Gastrocnemius medialis (tissue), 4 donors: Measurements from ENCODE around the gene RAPGEF1. TPM values are rescaled to one million over a fixed set of nuclear protein-coding genes. Genes with fewer than 3 reads are reported as not detected.
A peak's percentile ranks its signal among the peaks of the same experiment; 100 is the strongest.

Source experiments
- ATAC-seq, 2 donors: fragments of 150-250 bp; one replicate each; pipeline ENCODE4 v1.9.1; 2016
- DNase-seq, 2 donors: peaks; one replicate each; pipeline ENCODE4 v3.0.0-alpha.2; 2019
- H3K27ac ChIP-seq, 4 donors: fragments of 200-600 bp; sonication (generic); 1 replicate in 1 of 4; 2 replicates in 3 of 4; pipeline ENCODE4 v1.5.1; 2016 to 2018; ENCODE audit warnings: mild to moderate bottlenecking in 2 of 4, moderate library complexity in 1 of 4
- H3K27me3 ChIP-seq, 3 donors: fragments of 200-600 bp; sonication (generic) in 2 of 3; 1 replicate in 1 of 3; 2 replicates in 2 of 3; pipeline versions ENCODE4 v1.5.1 to v1.6.0; 2016 to 2019; ENCODE audit warnings: mild to moderate bottlenecking in 1 of 3, moderate library complexity in 1 of 3
- H3K36me3 ChIP-seq, 2 donors: fragments of 200-600 bp; sonication (generic) in 1 of 2; one replicate each; pipeline ENCODE4 v1.5.1; 2017 to 2018
- H3K4me1 ChIP-seq, 2 donors: fragments of 200-600 bp; sonication (generic) in 1 of 2; one replicate each; pipeline ENCODE4 v1.5.1; 2016 to 2017; ENCODE audit warnings: mild to moderate bottlenecking in 2 of 2
- H3K4me3 ChIP-seq, 4 donors: fragments of 200-600 bp; sonication (generic) in 3 of 4; 1 replicate in 1 of 4; 2 replicates in 3 of 4; pipeline ENCODE4 v1.5.1; 2016 to 2019; ENCODE audit warnings: mild to moderate bottlenecking in 2 of 4
- H3K9me3 ChIP-seq, 3 donors: fragments of 200-600 bp; sonication (generic) in 2 of 3; 1 replicate in 1 of 3; 2 replicates in 2 of 3; pipeline ENCODE4 v1.5.1; 2016 to 2019
- POLR2A ChIP-seq, 2 donors: fragments of 450-650 bp; IDR thresholded peaks; one replicate each; pipeline ENCODE4 v1.6.1; 2017; ENCODE audit warnings: antibody characterized with exemption in 2 of 2, mild to moderate bottlenecking in 2 of 2, moderate library complexity in 2 of 2
- in situ Hi-C, 4 donors: fragments of 200-750 bp; cut with MboI; loops; one replicate each; pipeline versions ENCODE4 v1.15.0 to v1.8.0; 2017; ENCODE audit warnings: low sequenced_read_pairs in 4 of 4
- intact Hi-C: fragments of 100-400 bp; cut with DNase I; formaldehyde crosslinking; loops from one replicate; pipeline ENCODE4 v1.15.1; 2023; ENCODE audit warnings: low total_unique reads
- total RNA-seq, 4 donors: library from RNA; depleted of rRNA; stranded (reverse); fragments of >200 nt; gene quantifications; one replicate each; pipeline versions ENCODE4 v1.1.0 to v1.2.3, GENCODE V29; 2016
- TF ChIP-seq, protein P1 (sequence below), 5 experiments: fragments of 450-650 bp in 3 of 5; fragments of 200-600 bp in 2 of 5; sonication (generic) in 2 of 5; IDR thresholded peaks in 4 of 5; conservative IDR thresholded peaks in 1 of 5; 1 replicate in 4 of 5; 2 replicates in 1 of 5; pipeline ENCODE4 v1.5.1; 2016 to 2019; ENCODE audit warnings: antibody characterized with exemption in 5 of 5, mild to moderate bottlenecking in 3 of 5, moderate library complexity in 3 of 5

RAPGEF1 gene
- total RNA-seq, 4 donors from 2014 or later: 123 to 296 (median 217) TPM

- TF ChIP-seq POLR2A (IDR thresholded peaks at IDR 0.05): no peak
- TF ChIP-seq, protein P1, sequence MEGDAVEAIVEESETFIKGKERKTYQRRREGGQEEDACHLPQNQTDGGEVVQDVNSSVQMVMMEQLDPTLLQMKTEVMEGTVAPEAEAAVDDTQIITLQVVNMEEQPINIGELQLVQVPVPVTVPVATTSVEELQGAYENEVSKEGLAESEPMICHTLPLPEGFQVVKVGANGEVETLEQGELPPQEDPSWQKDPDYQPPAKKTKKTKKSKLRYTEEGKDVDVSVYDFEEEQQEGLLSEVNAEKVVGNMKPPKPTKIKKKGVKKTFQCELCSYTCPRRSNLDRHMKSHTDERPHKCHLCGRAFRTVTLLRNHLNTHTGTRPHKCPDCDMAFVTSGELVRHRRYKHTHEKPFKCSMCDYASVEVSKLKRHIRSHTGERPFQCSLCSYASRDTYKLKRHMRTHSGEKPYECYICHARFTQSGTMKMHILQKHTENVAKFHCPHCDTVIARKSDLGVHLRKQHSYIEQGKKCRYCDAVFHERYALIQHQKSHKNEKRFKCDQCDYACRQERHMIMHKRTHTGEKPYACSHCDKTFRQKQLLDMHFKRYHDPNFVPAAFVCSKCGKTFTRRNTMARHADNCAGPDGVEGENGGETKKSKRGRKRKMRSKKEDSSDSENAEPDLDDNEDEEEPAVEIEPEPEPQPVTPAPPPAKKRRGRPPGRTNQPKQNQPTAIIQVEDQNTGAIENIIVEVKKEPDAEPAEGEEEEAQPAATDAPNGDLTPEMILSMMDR (IDR thresholded peaks at IDR 0.05 in 4 of 5, conservative IDR thresholded peaks at IDR 0.05 in 1 of 5): no peak
- in situ Hi-C loops: loop anchor here (10.0 to 25.0 kb wide), 2 partner anchors 80 to 372 kb away; no protein-coding TSS in a partner anchor
- no peaks in the 10 kb centered on the region for H3K27me3 ChIP-seq
- H3K9me3 ChIP-seq: no peaks in the 10 kb centered on the region
- ATAC-seq (no peak), DNase-seq (peak in 1 of 2 donors; percentile 60)
- H3K4me3 ChIP-seq: no peak overlapping the region
- intact Hi-C loops: loop anchor here (10.0 kb wide), 1 partner anchor 340 kb away; the partner anchor contains the start of gene PRRC2B
- H3K36me3 ChIP-seq: no peaks in the 10 kb centered on the region
- H3K4me1 ChIP-seq: peaks cover 83 to 84% of the 10 kb centered on the region in 2 donors
- H3K27ac ChIP-seq: peak overlapping the region; percentile 80 to 90 (median 88)
Measured at GRCh38 chr9:131734781-131735180, 5.1 kb downstream of the RAPGEF1 start.

DNA sequence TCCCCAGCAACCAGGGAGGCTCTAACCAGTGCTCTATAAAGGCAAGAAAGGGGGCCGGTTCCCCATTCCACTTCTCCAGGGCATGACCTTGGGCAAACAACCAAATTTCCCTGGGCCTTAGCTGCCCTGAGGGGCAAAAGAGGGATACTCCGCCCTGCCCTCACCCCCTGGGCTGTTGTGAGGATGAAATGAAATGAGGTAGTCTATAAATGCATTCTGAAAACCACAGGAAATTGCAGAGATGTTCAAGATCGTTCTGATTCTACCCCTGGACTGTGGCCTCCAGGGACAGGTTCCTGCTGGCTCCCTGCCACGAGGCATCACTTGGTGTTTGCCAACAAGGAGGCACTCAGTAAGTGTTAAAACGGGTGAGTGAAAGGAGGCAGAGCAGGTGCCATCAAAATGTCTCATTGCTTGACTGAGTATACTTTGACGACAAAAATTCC is 5.7 kb downstream of the RAPGEF1 start:
- H3K27ac ChIP-seq: peak overlapping the region; percentile 80 to 90 (median 88)
- no peaks in the 10 kb centered on the region for H3K27me3 ChIP-seq
- in situ Hi-C loops: loop anchor here (10.0 to 25.0 kb wide), 2 partner anchors 79 to 372 kb away; no protein-coding TSS in a partner anchor
- peak; percentile 48 to 74 for DNase-seq
- no peak for TF ChIP-seq POLR2A (IDR thresholded peaks at IDR 0.05)
- TF ChIP-seq, protein P1 (IDR thresholded peaks at IDR 0.05 in 4 of 5, conservative IDR thresholded peaks at IDR 0.05 in 1 of 5): no peak
- intact Hi-C loops: loop anchor here (10.0 kb wide), 1 partner anchor 339 kb away; the partner anchor contains the start of gene PRRC2B
- H3K4me3 ChIP-seq: peak overlapping the region in 1 of 4 donors; percentile 11
- no peaks in the 10 kb centered on the region for H3K9me3 ChIP-seq
- peak in 1 of 2 donors; percentile 11 for ATAC-seq
- peaks cover 89 to 90% of the 10 kb centered on the region in 2 donors for H3K4me1 ChIP-seq
- no peaks in the 10 kb centered on the region for H3K36me3 ChIP-seq

- TF ChIP-seq, protein P1 (IDR thresholded peaks at IDR 0.05 in 4 of 5, conservative IDR thresholded peaks at IDR 0.05 in 1 of 5): no peak
- peak; percentile 44 to 57 for TF ChIP-seq POLR2A (IDR thresholded peaks at IDR 0.05)
- no peaks in the 10 kb centered on the region for H3K36me3 ChIP-seq
- H3K4me1 ChIP-seq: peaks cover 89 to 90% of the 10 kb centered on the region in 2 donors
- in situ Hi-C loops (loop anchor here (10.0 to 25.0 kb wide), 2 partner anchors 79 to 371 kb away; no protein-coding TSS in a partner anchor), intact Hi-C loops (loop anchor here (2.0 to 10.0 kb wide), 2 partner anchors 83 to 339 kb away; partner anchors contain the start of gene PRRC2B)
- ATAC-seq (peak; percentile 76 to 83), DNase-seq (peak; percentile 83 to 96)
- no peaks in the 10 kb centered on the region for H3K27me3 ChIP-seq
- H3K4me3 ChIP-seq: peak overlapping the region in 1 of 4 donors; percentile 11
- peak overlapping the region; percentile 80 to 90 (median 88) for H3K27ac ChIP-seq
- no peaks in the 10 kb centered on the region for H3K9me3 ChIP-seq
Measured at GRCh38 chr9:131733541-131734061, 6.3 kb downstream of the RAPGEF1 start.

- intact Hi-C loops: loop anchor here (2.0 to 10.0 kb wide), 2 partner anchors 82 to 338 kb away; partner anchors contain the start of gene PRRC2B
- no peaks in the 10 kb centered on the region for H3K36me3 ChIP-seq
- no peak for ATAC-seq
Measured at GRCh38 chr9:131732636-131733289, 7.1 kb downstream of the RAPGEF1 start.

More at GRCh38 chr9:131732636-131733289, 7.1 kb downstream of the RAPGEF1 start:
- TF ChIP-seq POLR2A (IDR thresholded peaks at IDR 0.05): no peak
- TF ChIP-seq, protein P1 (IDR thresholded peaks at IDR 0.05 in 4 of 5, conservative IDR thresholded peaks at IDR 0.05 in 1 of 5): no peak
- Histone ChIP-seq H3K9me3 (no peaks in the 10 kb centered on the region), H3K4me1 (peaks cover 90 to 91% of the 10 kb centered on the region in 2 donors), H3K27me3 (no peaks in the 10 kb centered on the region), H3K4me3 (no peak overlapping the region), H3K27ac (peak overlapping the region; percentile 80 to 90 (median 88))
- in situ Hi-C loops: loop anchor here (10.0 to 25.0 kb wide), 2 partner anchors 78 to 370 kb away; no protein-coding TSS in a partner anchor
- peak in 1 of 2 donors; percentile 30 for DNase-seq
